Lower lobe of right lung (tissue), 2 donors: ENCODE measurements around the gene L1CAM. TPM values are rescaled to one million over a fixed set of nuclear protein-coding genes. Genes with fewer than 3 reads are reported as not detected.

Experiments
- ATAC-seq, 2 donors: fragments of 200-7000 bp; cut with Tn5 transposase; one replicate each; pipeline ENCODE4 v1.9.1; 2020 to 2022; ENCODE audit warnings: mild to moderate bottlenecking in 2 of 2, moderate library complexity in 2 of 2
- DNase-seq: peaks from one replicate; pipeline ENCODE4 v3.0.0-alpha.2; 2020
- H3K27ac ChIP-seq: fragments of 200-600 bp; one replicate; pipeline ENCODE4 v1.8.0; 2022
- H3K27me3 ChIP-seq: fragments of 200-600 bp; one replicate; pipeline ENCODE4 v1.8.0; 2022; ENCODE audit warnings: low read depth
- H3K36me3 ChIP-seq: fragments of 200-600 bp; one replicate; pipeline ENCODE4 v1.8.0; 2022; ENCODE audit warnings: mild to moderate bottlenecking
- H3K4me1 ChIP-seq: fragments of 200-600 bp; one replicate; pipeline ENCODE4 v1.8.0; 2022
- H3K4me3 ChIP-seq: fragments of 200-600 bp; one replicate; pipeline ENCODE4 v1.8.0; 2022; ENCODE audit warnings: mild to moderate bottlenecking
- H3K9me3 ChIP-seq: fragments of 200-600 bp; one replicate; pipeline ENCODE4 v1.8.0; 2022
- intact Hi-C: fragments of 100-400 bp; cut with DNase I; formaldehyde crosslinking; loops from one replicate; pipeline ENCODE4 v1.11.0; 2022
- total RNA-seq: library from RNA; stranded (reverse); fragmentation: NEBNext Ultra II Directional; extraction: Animal tissue kit (Norgen Biotek cat#: 25700); gene quantifications from one replicate; pipeline ENCODE4 v1.2.1, GENCODE V29; 2021
- TF ChIP-seq, protein P1 (sequence below): fragments of 200-600 bp; IDR thresholded peaks from one replicate; pipeline ENCODE4 v1.8.0; 2022; ENCODE audit warnings: antibody characterized with exemption, mild to moderate bottlenecking
- donor health status: DM: no; HTN: yes; CAD: no; lungs with severe emphysema.

Gene L1CAM
- total RNA-seq, 1 donor from 2014 or later, result 1.6 TPM

DNA sequence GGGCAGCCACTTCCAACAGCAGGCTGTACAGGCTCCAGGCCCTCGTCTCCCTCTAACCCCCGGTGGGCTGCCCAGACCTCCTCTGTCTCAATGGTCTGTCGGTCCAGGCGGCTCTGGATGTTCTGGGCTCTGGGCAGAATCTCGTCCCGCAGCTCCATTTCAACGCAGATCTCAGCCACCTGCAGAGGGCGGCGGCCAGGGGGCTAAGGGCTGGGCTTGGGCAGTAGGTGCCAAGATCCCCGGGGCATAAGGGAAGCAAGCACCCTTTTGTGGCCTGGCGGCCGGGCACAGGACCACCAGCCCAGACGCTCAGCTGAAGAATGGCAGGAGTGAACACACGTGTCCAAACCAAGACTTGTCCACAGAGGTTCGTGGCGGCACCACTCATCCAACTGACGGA lies 27.7 kb upstream of the L1CAM start:
- intact Hi-C loops, result no loop called here
- TF ChIP-seq, protein P1, sequence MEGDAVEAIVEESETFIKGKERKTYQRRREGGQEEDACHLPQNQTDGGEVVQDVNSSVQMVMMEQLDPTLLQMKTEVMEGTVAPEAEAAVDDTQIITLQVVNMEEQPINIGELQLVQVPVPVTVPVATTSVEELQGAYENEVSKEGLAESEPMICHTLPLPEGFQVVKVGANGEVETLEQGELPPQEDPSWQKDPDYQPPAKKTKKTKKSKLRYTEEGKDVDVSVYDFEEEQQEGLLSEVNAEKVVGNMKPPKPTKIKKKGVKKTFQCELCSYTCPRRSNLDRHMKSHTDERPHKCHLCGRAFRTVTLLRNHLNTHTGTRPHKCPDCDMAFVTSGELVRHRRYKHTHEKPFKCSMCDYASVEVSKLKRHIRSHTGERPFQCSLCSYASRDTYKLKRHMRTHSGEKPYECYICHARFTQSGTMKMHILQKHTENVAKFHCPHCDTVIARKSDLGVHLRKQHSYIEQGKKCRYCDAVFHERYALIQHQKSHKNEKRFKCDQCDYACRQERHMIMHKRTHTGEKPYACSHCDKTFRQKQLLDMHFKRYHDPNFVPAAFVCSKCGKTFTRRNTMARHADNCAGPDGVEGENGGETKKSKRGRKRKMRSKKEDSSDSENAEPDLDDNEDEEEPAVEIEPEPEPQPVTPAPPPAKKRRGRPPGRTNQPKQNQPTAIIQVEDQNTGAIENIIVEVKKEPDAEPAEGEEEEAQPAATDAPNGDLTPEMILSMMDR, result no peak
- H3K36me3 ChIP-seq, result peaks cover 14% of the 10 kb centered on the region
- DNase-seq (no peak), ATAC-seq (no peak)
- H3K9me3 ChIP-seq, result no peaks in the 10 kb centered on the region
- no peak overlapping the region for H3K27ac ChIP-seq
- H3K27me3 ChIP-seq, result no peaks in the 10 kb centered on the region
- H3K4me3 ChIP-seq, result no peak overlapping the region
- no peaks in the 10 kb centered on the region for H3K4me1 ChIP-seq

- no peaks in the 10 kb centered on the region for H3K27me3 ChIP-seq
- no peak overlapping the region for H3K4me3 ChIP-seq
- H3K36me3 ChIP-seq, result peaks cover 9% of the 10 kb centered on the region
- DNase-seq (no peak), ATAC-seq (no peak)
- H3K27ac ChIP-seq, result no peak overlapping the region
- intact Hi-C loops, result no loop called here
- no peaks in the 10 kb centered on the region for H3K4me1 ChIP-seq
- H3K9me3 ChIP-seq, result no peaks in the 10 kb centered on the region
- TF ChIP-seq, protein P1, result no peak
Measured at GRCh38 chrX:153913211-153913610, 27.2 kb upstream of the L1CAM start.

- no peak for DNase-seq
- Histone ChIP-seq H3K4me3 (no peak overlapping the region), H3K27me3 (no peaks in the 10 kb centered on the region), H3K27ac (no peak overlapping the region), H3K36me3 (peaks cover 8% of the 10 kb centered on the region), H3K4me1 (no peaks in the 10 kb centered on the region), H3K9me3 (no peaks in the 10 kb centered on the region)
- intact Hi-C loops, result no loop called here
- TF ChIP-seq, protein P1, result no peak
- ATAC-seq, result no peak
Measured at GRCh38 chrX:153911798-153912197, 25.8 kb upstream of the L1CAM start.

- intact Hi-C loops, result no loop called here
- no peak for ATAC-seq
- no peaks in the 10 kb centered on the region for H3K9me3 ChIP-seq
- H3K4me3 ChIP-seq, result no peak overlapping the region
- no peaks in the 10 kb centered on the region for H3K4me1 ChIP-seq
- H3K27ac ChIP-seq, result no peak overlapping the region
- TF ChIP-seq, protein P1, result no peak
- DNase-seq, result no peak
- H3K36me3 ChIP-seq, result peaks cover 8% of the 10 kb centered on the region
- H3K27me3 ChIP-seq, result no peaks in the 10 kb centered on the region
Measured at GRCh38 chrX:153910446-153910845, 24.5 kb upstream of the L1CAM start.

- no peak for DNase-seq
- Histone ChIP-seq H3K27me3 (no peaks in the 10 kb centered on the region), H3K27ac (no peak overlapping the region), H3K4me1 (peaks cover 2% of the 10 kb centered on the region), H3K4me3 (no peak overlapping the region), H3K36me3 (peaks cover 8% of the 10 kb centered on the region), H3K9me3 (no peaks in the 10 kb centered on the region)
- intact Hi-C loops, result no loop called here
- TF ChIP-seq, protein P1, result no peak
- ATAC-seq, result no peak
Measured at GRCh38 chrX:153909980-153910360, 24.0 kb upstream of the L1CAM start.
